DND-41 (cell line): ENCODE data around the gene RASGRP2.

Experiments used
- ATAC-seq: fragments of 200-7000 bp; cut with Tn5 transposase; 3 replicates; pipeline ENCODE4 v1.9.1; 2021; ENCODE audit warnings: low read depth; ENCODE audit not compliant: insufficient read depth
- DNase-seq: peaks from one replicate; pipeline ENCODE4 v3.0.0-alpha.2; 2020
- H2AFZ ChIP-seq: 2 replicates; pipeline ENCODE4 v1.6.0; 2012; ENCODE audit warnings: low read depth, low read length
- H3K27ac ChIP-seq: 2 replicates; pipeline ENCODE4 v1.5.1; 2012; ENCODE audit warnings: low read length, inconsistent platforms
- H3K27me3 ChIP-seq: fragments of 200-600 bp; sonication (generic); 2 replicates; pipeline ENCODE4 v1.6.0; 2012; ENCODE audit warnings: low read length, mild to moderate bottlenecking, inconsistent platforms; ENCODE audit not compliant: insufficient read depth, poor library complexity
- H3K36me3 ChIP-seq: 2 replicates; pipeline ENCODE4 v1.5.1; 2012; ENCODE audit warnings: low read length, inconsistent platforms; ENCODE audit not compliant: insufficient read depth
- H3K4me1 ChIP-seq: 2 replicates; pipeline ENCODE4 v1.5.1; 2012; ENCODE audit warnings: mild to moderate bottlenecking, low read length; ENCODE audit not compliant: insufficient read depth
- H3K4me2 ChIP-seq: 2 replicates; pipeline ENCODE4 v1.6.0; 2012; ENCODE audit warnings: mild to moderate bottlenecking, moderate library complexity, low read length, inconsistent platforms; ENCODE audit not compliant: insufficient read depth
- H3K4me3 ChIP-seq, 2 experiments: fragments of 200-600 bp in 1 of 2; shearing (Covaris generic) in 1 of 2; 2 replicates each; pipeline ENCODE4 v1.5.1; 2012 to 2016; ENCODE audit warnings: inconsistent platforms in 2 of 2, low read length in 2 of 2, mild to moderate bottlenecking in 2 of 2, low read depth in 1 of 2, moderate library complexity in 1 of 2
- H3K79me2 ChIP-seq: 2 replicates; pipeline ENCODE4 v1.6.0; 2012; ENCODE audit warnings: low read length, inconsistent platforms; ENCODE audit not compliant: insufficient read depth
- H3K9ac ChIP-seq: 2 replicates; pipeline ENCODE4 v1.6.0; 2012; ENCODE audit warnings: low read depth, mild to moderate bottlenecking, inconsistent platforms, low read length, moderate library complexity
- H3K9me3 ChIP-seq: 2 replicates; pipeline ENCODE4 v1.5.1; 2012; ENCODE audit warnings: low read length, moderate library complexity, mild to moderate bottlenecking, inconsistent platforms; ENCODE audit not compliant: insufficient read depth, severe bottlenecking
- H4K20me1 ChIP-seq: 2 replicates; pipeline ENCODE4 v1.6.0; 2012; ENCODE audit warnings: low read length; ENCODE audit not compliant: insufficient read depth
- CTCF ChIP-seq: IDR thresholded peaks from 2 replicates; pipeline ENCODE4 v1.5.1; 2012; ENCODE audit warnings: borderline replicate concordance, low read length, moderate library complexity, mild to moderate bottlenecking; ENCODE audit not compliant: poor library complexity, severe bottlenecking; ENCODE audit errors: extremely low read depth
- EZH2 ChIP-seq: IDR thresholded peaks from 3 replicates; pipeline ENCODE4 v1.6.1; 2012; ENCODE audit warnings: borderline replicate concordance, low read depth, mild to moderate bottlenecking, moderate library complexity, low read length, inconsistent platforms; ENCODE audit not compliant: severe bottlenecking

Gene RASGRP2

DNA sequence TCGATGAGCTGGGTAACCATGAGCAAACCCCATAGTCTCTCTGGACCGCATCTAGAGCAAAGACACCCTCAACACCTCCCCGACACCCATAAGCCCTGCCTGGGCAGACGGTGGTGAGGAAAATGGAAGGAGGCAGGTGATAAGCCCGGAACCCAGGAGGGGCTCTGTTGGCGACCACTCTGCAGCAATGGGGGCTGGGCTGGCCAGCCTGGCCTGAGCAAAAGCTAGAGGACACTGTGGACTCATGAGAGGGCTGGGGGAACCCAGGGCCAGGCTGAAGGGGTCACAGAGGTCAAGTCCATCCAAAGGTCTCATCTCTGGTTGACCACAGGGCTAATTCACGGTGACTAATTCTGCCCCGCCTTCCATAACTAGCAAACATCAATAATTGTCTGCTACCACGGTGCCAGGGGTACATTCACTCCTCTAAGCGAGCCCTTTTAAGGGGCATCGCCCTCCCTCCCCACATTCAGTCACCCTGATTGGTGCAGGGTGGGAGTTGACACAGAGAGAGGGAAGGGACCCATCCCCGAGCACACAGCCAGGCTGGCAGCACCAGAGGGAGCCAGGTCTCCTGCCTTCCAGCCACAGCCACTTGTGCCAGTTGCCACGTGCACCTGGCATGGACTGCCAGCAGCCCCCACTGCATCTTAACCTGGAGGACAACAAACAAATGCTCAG lies 11.9 kb upstream of the RASGRP2 start:
- no peak for DNase-seq
- Histone ChIP-seq H3K4me3 (no peak overlapping the region), H3K9me3 (no peaks in the 10 kb centered on the region), H3K27me3 (no peaks in the 10 kb centered on the region), H2AFZ (no peak overlapping the region), H4K20me1 (peaks cover 5% of the 10 kb centered on the region), H3K4me2 (no peak overlapping the region), H3K36me3 (no peaks in the 10 kb centered on the region), H3K4me1 (no peaks in the 10 kb centered on the region), H3K9ac (no peak overlapping the region), H3K27ac (no peak overlapping the region), H3K79me2 (no peaks in the 10 kb centered on the region)
- no peak for ATAC-seq
- TF ChIP-seq CTCF: no peak
- no peak for TF ChIP-seq EZH2

DNA sequence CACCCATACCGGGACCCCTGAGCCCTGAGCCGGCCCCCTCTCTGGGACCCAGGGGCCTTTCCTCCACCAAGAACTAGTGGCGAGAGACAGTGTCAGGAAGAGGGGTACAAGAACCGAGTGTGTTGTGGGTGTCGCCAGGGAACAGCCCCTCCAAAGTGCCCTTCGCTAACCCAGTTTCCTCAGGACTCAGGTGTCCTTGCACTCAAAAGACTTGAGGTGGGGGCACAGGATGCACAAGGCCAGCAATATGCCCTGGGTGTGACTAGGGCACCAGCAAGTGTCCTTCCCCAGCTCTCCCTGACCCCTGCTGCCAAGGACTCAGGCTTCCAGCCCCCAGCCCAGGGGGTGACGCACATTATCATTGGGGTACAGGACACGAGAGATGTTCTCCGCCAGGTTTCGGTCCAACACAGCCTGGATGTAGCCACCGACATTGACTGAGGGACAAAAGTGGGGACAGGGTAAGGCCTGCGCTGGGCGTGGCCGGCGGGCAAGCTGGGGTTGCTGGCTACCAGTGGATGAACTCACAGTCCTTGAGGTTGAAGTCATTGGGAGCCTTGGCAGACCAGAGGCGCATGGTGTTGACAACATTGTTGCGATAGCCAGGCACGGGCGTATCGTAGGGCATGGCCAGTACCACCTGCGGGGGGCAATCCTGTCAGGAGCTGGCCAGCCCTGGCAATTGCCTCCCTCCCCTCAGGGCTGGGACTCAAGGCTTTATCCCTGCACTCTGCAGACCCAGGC lies 11.1 kb upstream of the RASGRP2 start:
- H3K4me1 ChIP-seq: no peaks in the 10 kb centered on the region
- no peaks in the 10 kb centered on the region for H3K9me3 ChIP-seq
- peaks cover 2% of the 10 kb centered on the region for H4K20me1 ChIP-seq
- H3K4me2 ChIP-seq: no peak overlapping the region
- H3K36me3 ChIP-seq: no peaks in the 10 kb centered on the region
- no peak overlapping the region for H2AFZ ChIP-seq
- H3K27me3 ChIP-seq: no peaks in the 10 kb centered on the region
- H3K27ac ChIP-seq: no peak overlapping the region
- H3K79me2 ChIP-seq: no peaks in the 10 kb centered on the region
- DNase-seq (no peak), ATAC-seq (no peak)
- TF ChIP-seq CTCF (no peak), EZH2 (no peak)
- H3K9ac ChIP-seq: no peak overlapping the region
- no peak overlapping the region for H3K4me3 ChIP-seq

DNA sequence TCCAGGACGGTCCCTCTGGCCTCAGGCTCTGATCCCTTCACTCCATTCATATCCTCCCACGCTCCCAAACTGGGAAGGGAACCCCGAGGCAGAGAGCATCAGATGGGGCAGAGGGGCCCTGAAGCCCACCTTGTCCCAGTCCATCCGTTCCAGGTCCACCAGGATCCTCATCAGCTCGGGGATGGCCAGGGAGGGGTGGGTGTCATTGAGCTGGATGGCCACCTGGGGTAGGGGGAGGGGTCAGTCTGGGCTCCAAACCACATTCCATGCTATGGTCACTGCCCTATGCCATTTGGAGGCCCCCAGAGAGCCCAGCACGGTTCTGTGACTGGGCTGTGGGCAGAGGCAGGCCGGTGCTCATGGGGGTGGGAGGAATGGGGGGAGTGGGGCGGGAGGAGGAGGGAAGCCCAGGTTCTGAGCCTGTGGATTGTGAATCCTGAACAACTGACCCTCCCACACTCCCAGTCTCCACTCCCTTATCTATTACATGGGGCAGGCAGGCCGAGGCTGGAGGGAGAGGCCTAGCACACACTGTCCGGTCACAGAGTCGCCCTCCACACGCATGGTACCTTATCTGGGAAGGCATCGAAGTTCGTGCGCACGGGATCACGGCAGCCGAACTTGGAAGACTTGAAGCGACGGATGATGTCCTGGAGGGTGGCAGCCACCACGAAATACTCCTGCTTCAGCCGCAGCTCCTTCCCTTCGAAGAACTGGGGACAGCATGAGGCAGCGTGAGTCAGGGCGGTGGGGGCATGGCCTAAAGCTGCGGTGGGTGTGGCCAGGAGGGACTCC lies 10.4 kb upstream of the RASGRP2 start:
- Histone ChIP-seq H2AFZ (no peak overlapping the region), H4K20me1 (no peaks in the 10 kb centered on the region), H3K79me2 (no peaks in the 10 kb centered on the region), H3K4me3 (no peak overlapping the region), H3K36me3 (no peaks in the 10 kb centered on the region), H3K4me1 (no peaks in the 10 kb centered on the region), H3K27me3 (no peaks in the 10 kb centered on the region), H3K4me2 (no peak overlapping the region), H3K9me3 (no peaks in the 10 kb centered on the region), H3K27ac (no peak overlapping the region), H3K9ac (no peak overlapping the region)
- no peak for TF ChIP-seq EZH2
- no peak for TF ChIP-seq CTCF
- ATAC-seq (no peak), DNase-seq (no peak)
